Vagina (tissue), 2 donors: Measurements from ENCODE around the gene GFPT1. TPM values are rescaled to one million over a fixed set of nuclear protein-coding genes. Genes with fewer than 3 reads are reported as not detected.
A peak's percentile ranks its signal among the peaks of the same experiment; 100 is the strongest.

ENCODE experiments used
- DNase-seq, 2 donors: peaks; one replicate each; pipeline ENCODE4 v3.0.0-alpha.2; 2017; ENCODE audit errors: extremely low spot score in 2 of 2
- H3K27ac ChIP-seq: fragments of 200-600 bp; sonication (generic); one replicate; pipeline ENCODE4 v1.5.1; 2019
- H3K27me3 ChIP-seq: fragments of 200-600 bp; sonication (generic); one replicate; pipeline ENCODE4 v1.5.1; 2019
- H3K36me3 ChIP-seq, 2 donors: fragments of 200-600 bp; sonication (generic); one replicate each; pipeline ENCODE4 v1.5.1; 2017 to 2019
- H3K4me1 ChIP-seq: fragments of 200-600 bp; sonication (generic); one replicate; pipeline ENCODE4 v1.5.1; 2019
- H3K4me3 ChIP-seq, 2 donors: fragments of 200-600 bp; sonication (generic); 1 replicate in 1 of 2; 2 replicates in 1 of 2; pipeline ENCODE4 v1.5.1; 2016 to 2019
- H3K9me3 ChIP-seq: fragments of 200-600 bp; sonication (generic); one replicate; pipeline ENCODE4 v1.5.1; 2019
- POLR2A ChIP-seq, 2 donors: fragments of 450-650 bp; IDR thresholded peaks; one replicate each; pipeline ENCODE4 v1.6.1; 2017; ENCODE audit warnings: antibody characterized with exemption in 2 of 2, mild to moderate bottlenecking in 2 of 2, moderate library complexity in 2 of 2
- POLR2AphosphoS5 ChIP-seq, 2 donors: sonication (generic); formaldehyde crosslinking; IDR thresholded peaks; one replicate each; pipeline ENCODE4 v1.9.0; 2017; ENCODE audit warnings: antibody characterized with exemption in 2 of 2, mild to moderate bottlenecking in 2 of 2, low read depth in 1 of 2; ENCODE audit not compliant: insufficient read depth in 1 of 2
- intact Hi-C: fragments of 100-400 bp; cut with DNase I; formaldehyde crosslinking; loops from one replicate; pipeline ENCODE4 v1.15.1; 2023
- total RNA-seq: library from RNA; depleted of rRNA; stranded (reverse); fragments of >200 nt; gene quantifications from one replicate; pipeline ENCODE4 v1.2.3, GENCODE V29; 2016
- TF ChIP-seq, protein P1 (sequence below), 3 experiments: fragments of 450-650 bp in 2 of 3; fragments of 200-600 bp in 1 of 3; sonication (generic) in 1 of 3; IDR thresholded peaks; one replicate each; pipeline ENCODE4 v1.5.1; 2017 to 2019; ENCODE audit warnings: antibody characterized with exemption in 3 of 3, mild to moderate bottlenecking in 2 of 3, moderate library complexity in 2 of 3

The GFPT1 gene
- total RNA-seq, 1 donor from 2014 or later: 17.9 TPM

- H3K4me3 ChIP-seq: no peak overlapping the region
- no peaks in the 10 kb centered on the region for H3K9me3 ChIP-seq
- peaks cover 54% of the 10 kb centered on the region for H3K4me1 ChIP-seq
- no peak for DNase-seq
- intact Hi-C loops: no loop called here
- peak overlapping the region; percentile 73 for H3K27ac ChIP-seq
- H3K27me3 ChIP-seq: no peaks in the 10 kb centered on the region
- TF ChIP-seq, protein P1, sequence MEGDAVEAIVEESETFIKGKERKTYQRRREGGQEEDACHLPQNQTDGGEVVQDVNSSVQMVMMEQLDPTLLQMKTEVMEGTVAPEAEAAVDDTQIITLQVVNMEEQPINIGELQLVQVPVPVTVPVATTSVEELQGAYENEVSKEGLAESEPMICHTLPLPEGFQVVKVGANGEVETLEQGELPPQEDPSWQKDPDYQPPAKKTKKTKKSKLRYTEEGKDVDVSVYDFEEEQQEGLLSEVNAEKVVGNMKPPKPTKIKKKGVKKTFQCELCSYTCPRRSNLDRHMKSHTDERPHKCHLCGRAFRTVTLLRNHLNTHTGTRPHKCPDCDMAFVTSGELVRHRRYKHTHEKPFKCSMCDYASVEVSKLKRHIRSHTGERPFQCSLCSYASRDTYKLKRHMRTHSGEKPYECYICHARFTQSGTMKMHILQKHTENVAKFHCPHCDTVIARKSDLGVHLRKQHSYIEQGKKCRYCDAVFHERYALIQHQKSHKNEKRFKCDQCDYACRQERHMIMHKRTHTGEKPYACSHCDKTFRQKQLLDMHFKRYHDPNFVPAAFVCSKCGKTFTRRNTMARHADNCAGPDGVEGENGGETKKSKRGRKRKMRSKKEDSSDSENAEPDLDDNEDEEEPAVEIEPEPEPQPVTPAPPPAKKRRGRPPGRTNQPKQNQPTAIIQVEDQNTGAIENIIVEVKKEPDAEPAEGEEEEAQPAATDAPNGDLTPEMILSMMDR (IDR thresholded peaks at IDR 0.05): no peak
- no peaks in the 10 kb centered on the region for H3K36me3 ChIP-seq
Observed at GRCh38 chr2:69309351-69310110, 77.5 kb downstream of the GFPT1 start.

GRCh38 chr2:69308338-69308737 is 78.7 kb downstream of the GFPT1 start:
- TF ChIP-seq POLR2A (IDR thresholded peaks at IDR 0.05) (no peak), POLR2AphosphoS5 (IDR thresholded peaks at IDR 0.05; ENCODE audit: insufficient read depth in 1 of 2, low read depth in 1 of 2) (no peak)
- TF ChIP-seq, protein P1 (IDR thresholded peaks at IDR 0.05): no peak
- Histone ChIP-seq H3K27ac (peak overlapping the region; percentile 73), H3K36me3 (no peaks in the 10 kb centered on the region), H3K4me1 (peaks cover 54% of the 10 kb centered on the region), H3K4me3 (no peak overlapping the region), H3K27me3 (no peaks in the 10 kb centered on the region), H3K9me3 (no peaks in the 10 kb centered on the region)
- DNase-seq: no peak
- intact Hi-C loops: no loop called here

- TF ChIP-seq POLR2A (IDR thresholded peaks at IDR 0.05) (no peak), POLR2AphosphoS5 (IDR thresholded peaks at IDR 0.05; ENCODE audit: insufficient read depth in 1 of 2, low read depth in 1 of 2) (no peak)
- TF ChIP-seq, protein P1 (IDR thresholded peaks at IDR 0.05): peak in 1 of 3 experiments; percentile 4
- peaks cover 54% of the 10 kb centered on the region for H3K4me1 ChIP-seq
- no peaks in the 10 kb centered on the region for H3K9me3 ChIP-seq
- H3K36me3 ChIP-seq: no peaks in the 10 kb centered on the region
- peak overlapping the region; percentile 92 for H3K27ac ChIP-seq
- intact Hi-C loops: loop anchor here (2.0 kb wide), 1 partner anchor 295 kb away; the partner anchor contains the start of gene ANTXR1
- H3K4me3 ChIP-seq: peak overlapping the region; percentile 60 to 63
- no peak for DNase-seq
- H3K27me3 ChIP-seq: no peaks in the 10 kb centered on the region
Observed at GRCh38 chr2:69307579-69308064, 79.4 kb downstream of the GFPT1 start.

DNA sequence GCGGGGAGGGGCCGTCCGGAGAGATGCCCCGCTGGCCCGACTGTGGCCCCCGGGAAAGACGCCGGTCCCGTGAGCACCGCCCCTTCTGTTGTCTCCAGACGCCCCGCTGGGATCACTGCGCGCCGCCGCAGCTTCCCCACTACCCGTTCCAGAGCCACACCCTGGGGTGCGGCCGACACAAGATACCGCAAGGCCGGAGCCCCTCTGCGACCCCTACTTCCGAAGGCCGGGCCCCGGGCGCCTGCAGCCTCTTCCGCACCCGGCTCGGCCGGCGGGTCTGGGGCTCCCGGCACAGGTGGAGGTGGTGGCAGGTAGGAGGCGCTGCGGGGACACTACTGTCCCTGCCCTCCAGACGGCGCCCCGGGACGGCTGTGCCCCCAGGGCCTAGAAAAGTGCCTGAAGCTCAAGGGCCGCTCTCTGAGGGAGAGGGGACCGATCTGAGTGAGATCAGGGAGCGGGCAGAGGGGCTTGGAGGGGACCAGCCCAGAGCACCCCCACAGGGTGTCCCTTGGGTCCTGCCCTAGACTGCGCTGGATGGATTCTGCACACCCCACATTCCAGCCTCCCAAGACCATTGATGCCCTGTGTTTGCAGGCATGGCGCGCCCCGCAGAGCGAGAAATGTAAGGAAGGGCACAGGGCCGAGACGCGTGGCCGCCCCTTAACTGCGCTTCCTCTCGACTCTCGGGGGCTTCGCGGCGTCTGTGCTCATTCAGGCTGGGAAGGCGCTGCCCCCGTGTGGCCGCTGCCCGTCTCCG is 80.0 kb downstream of the GFPT1 start:
- TF ChIP-seq, protein P1 (IDR thresholded peaks at IDR 0.05): peak; percentile 29 to 87 (median 72)
- TF ChIP-seq POLR2A (IDR thresholded peaks at IDR 0.05) (no peak), POLR2AphosphoS5 (IDR thresholded peaks at IDR 0.05; ENCODE audit: insufficient read depth in 1 of 2, low read depth in 1 of 2) (peak in 1 of 2 donors; percentile 75)
- Histone ChIP-seq H3K36me3 (no peaks in the 10 kb centered on the region), H3K27me3 (no peaks in the 10 kb centered on the region), H3K4me3 (peak overlapping the region; percentile 60 to 63), H3K9me3 (no peaks in the 10 kb centered on the region), H3K4me1 (peaks cover 54% of the 10 kb centered on the region), H3K27ac (peak overlapping the region; percentile 92)
- intact Hi-C loops: loop anchor here (2.0 kb wide), 1 partner anchor 294 kb away; the partner anchor contains the start of gene ANTXR1
- DNase-seq: no peak
